ENCODE data around the gene HPGD.
"Not testable (repeated sequence)": the region's sequence is repeated elsewhere in the genome, so short reads cannot be mapped to it uniquely, and the experiment has no call there.

Gene HPGD

DNA sequence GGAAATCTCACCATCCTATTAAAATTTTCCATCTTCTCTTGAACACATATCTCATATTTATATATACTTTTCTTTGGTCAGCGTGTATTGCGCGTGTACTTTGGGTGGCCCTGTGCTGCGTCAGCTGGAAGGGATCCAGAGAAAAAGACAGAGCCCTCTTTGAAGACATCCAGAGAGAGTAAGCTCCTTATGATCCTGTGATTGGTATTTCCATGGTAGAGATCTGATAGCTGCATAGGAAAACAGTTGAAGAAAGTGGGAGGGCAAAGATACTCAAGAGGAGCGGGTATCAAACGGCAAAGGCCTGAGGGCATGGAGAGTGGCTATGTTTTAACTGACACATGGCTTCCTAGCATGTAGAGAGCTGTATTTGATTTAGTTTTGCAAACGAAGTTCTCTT, 4.4 kb upstream of the HPGD start:
- no peak for DNase-seq (ENCODE audit: low read depth)

DNA sequence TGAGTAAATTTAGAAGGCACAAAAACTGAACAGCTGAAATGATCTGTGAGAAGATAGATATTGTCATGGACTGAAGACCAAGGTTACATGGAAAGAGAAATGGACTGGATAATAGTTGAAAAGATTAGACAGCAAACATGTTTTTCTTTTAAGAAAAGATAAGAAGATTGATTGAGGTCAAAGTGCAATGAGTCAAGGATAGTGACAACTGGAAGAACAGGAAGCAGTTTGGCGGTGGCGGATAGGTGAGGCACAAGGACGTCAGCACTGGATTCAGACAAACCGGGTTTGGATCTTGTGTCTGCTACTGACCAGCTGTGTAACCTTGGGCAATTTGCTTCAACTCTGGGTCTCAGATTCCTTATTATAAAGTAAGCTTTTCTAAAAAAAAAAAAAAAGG, 2.0 kb upstream of the HPGD start:
- DNase-seq (ENCODE audit: low read depth), result no peak

DNA sequence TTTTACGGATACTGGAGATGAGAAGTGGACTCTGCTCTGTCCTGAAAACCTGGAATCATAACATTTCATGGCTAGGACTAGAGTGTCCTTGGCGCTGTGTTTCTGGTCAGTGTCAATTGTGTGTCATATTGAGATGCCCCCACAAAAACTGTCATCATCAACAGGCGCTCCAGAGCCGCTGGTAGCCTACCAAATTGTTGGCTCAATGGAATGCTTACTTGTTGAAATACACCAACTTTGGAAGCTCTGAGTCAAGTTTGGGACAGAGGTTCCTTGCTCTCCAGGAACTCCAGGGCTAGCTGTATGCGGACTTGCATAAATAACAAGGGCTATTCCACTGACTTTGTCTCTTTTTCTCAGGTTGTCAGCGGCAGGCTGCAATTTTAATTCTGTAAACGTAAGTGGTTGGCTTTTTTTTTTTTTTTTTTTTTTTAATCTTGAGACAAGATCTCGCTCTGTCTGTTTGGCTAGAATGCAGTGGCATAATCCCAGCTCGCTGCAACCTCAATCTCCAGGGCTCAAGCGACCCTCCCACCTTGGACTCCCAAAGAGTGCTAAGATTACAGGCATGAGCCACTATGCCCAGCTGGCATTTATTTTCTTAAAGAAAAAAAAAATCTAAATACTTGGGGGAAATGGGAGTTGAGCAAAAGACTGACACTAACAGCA, 871 bp upstream of the HPGD start:
- no peak for DNase-seq (ENCODE audit: low read depth)

DNA sequence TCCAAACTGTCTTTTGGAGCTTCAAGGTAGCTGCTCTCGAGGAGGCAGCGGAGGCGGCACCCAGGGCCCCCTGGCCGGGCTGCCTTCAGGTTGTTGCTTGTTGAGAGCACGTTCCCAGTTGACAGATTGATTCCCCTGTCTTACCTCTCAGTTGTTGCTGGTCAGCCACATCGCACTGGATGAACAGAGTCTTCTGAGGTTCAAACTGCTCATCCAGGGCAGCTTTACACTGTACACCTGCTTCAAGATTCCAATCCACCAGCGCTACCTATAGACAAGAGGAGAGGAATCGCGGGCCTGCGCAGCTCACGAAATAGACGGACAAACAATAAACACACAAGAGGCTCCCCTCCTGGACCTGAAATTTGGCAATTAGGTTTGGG, 497 bp downstream of the HPGD start:
- no peak for DNase-seq (ENCODE audit: low read depth)

DNA sequence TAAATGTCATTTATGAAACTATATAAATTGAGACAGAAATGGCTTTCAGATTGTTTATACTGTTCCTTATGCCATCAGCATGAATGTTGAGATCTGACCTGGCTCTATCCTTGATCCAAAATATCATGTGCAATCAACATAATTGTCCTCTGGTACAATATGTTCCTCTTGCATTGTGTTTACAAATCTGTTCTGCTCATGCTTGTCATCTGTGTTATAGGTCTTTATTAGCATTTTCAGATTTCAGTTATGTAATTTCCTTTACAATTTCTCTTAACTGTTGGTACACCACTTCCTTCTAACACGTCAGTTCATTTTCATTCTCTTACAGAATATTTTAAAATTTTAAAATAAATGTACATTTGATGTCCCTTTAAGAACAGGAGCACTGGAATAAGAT, 1.6 kb downstream of the HPGD start:
- DNase-seq (ENCODE audit: low read depth), result no peak

DNA sequence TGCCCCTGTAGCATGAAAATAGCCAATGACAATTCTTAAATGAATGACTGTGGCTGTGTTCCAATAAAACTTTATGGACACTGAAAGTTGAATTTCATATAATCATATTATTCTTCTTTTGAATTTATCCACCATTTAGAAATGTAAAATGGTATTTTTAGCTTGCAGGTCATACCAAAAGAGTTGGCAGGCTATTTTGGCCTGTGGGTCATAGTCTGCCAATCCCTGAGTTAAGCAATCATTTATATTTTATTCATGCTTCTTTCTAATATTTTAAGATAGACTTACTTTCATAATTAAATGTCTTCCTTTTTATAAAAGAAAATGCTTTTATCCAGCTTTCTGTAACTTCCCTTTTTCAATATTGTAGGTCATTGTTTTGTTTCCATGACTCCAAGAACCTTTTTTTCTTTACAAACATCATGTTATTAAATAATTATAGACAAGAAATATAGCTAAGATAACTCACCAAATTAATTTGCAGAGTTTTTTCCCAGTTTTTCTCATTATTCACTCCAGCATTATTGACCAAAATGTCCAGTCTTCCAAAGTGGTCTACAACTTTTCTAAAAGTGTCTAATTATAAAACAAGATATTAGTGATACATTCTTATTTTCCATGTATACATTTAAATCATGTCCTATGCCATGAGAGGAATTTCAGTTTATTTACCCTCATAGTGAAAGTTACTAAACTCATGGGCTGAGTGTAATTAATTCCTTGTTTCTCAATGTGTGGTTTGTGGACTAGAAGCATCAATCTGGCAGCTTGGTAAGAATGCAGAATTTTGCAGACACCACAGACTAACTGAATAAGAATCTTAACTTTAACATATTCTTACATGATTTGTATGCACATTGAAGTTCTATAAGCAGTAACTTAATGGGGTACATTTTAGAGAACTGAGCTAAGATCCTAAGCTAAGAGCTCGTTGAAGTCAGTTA, 4.5 kb downstream of the HPGD start:
- no peak for DNase-seq (ENCODE audit: low read depth)

DNA sequence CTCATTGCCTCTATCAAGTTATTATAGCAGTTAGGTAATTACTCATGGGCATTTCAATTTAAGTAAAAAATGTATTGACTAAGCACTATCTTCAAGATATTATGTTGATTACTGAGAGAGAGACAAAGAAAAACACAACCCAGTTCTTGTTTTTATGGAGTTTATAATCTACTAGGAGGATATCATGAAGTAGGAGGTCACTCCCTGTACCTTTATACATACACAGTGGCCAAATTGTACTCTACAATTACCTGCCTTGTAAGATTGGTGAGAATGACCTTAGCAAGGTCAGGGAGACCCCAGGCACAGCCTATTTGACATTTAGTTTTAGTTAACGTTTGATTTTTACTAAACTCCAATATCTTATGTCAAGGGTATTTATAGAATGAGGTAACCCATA, 5.5 kb downstream of the HPGD start:
- DNase-seq (ENCODE audit: low read depth), result no peak

DNA sequence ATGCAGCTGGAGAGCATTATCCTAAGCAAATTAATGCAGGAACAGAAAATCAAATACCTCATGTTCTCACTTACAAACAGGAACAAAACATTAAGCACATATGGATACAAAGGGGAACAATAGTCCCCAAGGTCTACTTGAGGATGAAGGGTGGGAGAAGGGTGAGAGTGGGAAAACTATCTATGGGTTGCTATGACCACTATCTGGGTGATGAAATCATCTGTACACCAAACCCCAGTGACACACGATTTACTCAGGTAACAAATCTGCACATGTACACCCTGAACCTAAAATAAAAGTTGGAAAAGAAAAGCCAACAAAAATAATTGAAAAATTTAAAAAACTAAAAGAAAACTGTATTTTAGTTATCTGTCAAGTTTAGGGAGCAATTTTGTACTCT, 5.9 kb downstream of the HPGD start:
- no peak for DNase-seq (ENCODE audit: low read depth)

DNA sequence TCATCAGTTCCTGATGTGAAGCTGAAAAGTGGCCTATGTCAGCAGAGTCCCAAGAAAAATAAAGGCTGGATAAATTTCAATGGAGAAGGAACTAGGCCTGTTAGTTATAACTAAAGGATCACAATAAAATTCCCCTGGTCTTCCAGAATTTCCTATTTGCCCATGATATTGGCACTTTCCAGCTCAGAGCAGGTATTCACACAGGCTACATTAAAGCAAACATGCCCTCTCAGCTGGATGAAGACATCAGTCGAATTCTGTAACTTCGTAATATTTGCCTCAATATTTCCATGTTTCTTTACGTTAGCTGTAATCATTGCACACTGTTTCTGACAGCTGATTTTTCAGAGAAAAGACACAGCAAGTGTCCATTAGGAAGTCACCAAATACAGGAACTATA, 9.5 kb downstream of the HPGD start:
- no peak for DNase-seq (ENCODE audit: low read depth)

DNA sequence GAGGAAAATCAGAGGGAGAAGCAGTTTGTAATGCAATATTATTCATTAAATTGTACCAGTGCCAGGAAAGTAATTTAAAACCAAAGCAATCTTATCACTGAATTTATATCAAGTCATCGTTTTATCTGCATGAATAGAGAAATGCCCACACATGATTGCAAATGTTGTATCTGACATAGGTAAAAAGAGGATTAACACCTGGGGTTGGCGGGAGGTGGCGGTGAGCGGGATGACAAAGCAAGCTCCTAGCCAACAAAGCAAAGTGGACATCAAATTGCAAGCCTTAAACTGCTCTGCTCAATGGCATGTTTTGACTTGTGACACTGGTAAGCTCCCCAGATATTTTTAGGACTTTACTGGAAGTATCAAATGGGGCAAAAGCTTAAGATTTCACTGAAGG, 16.4 kb downstream of the HPGD start:
- no peak for DNase-seq (ENCODE audit: low read depth)

DNA sequence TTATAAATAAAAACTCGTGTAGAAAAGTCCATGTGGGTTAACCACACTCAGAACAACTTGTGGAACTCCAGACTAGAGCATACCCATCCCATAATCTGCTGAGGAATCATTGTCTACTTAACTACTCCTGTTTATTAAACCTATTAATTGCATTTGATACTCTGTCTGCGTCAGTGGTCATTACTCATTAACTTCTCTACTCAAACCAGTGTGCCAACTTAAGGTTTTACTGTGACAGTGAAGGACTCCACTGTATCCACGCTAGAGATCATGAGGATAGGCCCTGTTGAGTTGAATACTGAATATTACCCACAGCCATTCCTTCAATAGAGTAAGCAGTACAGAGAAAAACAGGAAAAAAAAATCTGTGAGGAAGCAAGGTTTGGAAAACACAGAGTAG, 17.3 kb downstream of the HPGD start:
- no peak for DNase-seq (ENCODE audit: low read depth)

DNA sequence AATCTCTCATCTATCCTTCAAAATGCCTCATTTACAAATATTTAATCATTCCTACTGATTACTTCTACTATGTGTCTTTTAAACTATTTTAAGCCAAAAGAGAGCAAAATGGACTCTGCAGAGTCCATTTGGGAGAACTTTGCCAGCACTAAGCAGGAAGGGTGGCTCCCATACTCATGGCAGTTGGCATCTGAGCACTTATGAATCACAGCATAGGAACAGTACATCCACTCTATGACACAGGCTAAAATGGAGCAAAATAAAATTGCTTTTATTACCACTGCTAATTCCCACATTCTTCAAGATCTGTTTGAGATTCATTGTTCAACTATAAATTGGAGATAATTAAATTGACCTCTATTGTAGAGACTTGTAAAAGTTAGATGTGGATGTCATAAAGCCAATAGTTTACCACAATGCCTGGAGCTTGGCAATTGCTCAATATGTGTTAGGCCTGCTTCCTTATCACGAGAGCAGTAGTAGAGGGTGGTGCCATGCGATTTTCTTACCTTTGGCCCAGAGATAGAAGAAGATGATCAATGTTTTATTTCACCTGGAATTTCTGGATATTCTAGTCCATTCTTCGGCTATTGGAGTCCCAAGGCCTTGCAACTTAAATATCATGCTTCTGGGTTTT, 19.1 kb downstream of the HPGD start:
- DNase-seq (ENCODE audit: low read depth), result no peak

DNA sequence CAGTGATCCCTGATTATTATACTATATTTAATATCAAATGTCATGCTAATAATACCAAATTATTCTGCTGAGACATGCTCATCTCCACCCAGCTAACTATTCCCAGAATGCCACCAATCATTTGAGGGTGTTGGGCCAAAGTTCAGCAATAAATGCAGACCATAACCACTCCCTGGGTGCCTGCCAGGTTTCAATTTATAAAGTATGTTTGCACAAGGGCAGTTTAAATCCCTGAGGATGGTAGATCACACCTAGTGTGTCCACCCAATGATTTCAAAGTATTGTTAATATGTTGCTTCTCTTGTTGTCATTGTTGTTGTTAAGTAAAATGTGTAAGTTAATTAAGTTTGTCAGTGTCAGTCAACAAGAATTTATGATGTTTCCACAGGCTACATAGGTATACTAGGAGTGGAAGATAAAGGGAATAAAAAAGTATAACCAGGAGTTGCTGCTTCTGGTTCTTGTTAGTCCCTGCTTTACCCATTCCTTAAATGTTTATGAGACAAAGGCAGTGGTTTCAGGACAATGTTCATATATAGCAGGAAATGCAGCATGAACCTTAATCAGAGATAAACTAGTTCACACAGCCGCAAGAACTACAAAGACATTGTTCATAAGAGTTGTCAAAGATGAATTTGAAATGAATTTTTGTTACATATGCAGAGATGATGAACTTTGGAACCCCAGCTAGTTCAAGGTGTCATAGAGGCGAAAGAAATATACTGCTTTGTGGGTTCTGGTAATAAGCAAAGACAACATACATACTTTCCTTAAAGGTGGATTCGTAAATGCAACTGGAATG, 25.5 kb downstream of the HPGD start:
- no peak for DNase-seq (ENCODE audit: low read depth)

DNA sequence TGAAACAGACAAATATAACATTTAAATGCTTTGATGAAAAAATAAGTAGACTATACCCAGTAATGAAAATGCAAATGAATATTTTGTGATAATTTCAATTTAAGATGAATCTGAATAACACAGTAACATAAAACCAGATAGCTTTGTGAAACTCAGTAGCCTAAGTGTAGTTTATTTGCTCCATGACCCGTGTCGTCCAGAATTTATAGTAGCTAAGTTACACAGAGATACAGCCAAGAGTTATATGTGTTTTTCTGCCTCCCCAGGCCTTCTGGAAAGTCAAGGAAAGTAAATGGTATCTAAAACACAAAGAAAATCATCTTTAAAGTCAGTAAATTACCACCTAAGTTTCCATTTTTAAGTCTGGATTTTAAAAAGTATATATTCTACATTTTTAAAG, 26.7 kb downstream of the HPGD start:
- DNase-seq (ENCODE audit: low read depth), result no peak

DNA sequence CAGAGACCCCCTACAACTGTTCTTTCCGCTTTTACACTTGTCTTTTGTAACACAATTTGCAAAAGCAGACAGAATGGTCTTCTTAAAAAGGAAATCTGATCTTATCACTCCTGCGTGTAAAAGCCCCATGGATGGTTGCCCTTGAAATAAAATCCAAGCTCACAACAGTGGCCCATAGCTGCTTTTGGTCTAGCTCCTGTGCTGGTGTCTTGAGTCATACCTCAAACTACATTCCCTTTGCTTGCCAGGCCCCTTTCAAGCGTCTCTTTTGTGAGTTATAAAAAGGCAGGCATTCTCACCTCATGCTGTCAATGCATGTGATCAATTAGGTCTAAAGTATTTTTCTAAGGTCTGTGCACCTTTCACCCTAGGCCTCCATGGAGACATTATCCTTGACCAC, 27.6 kb downstream of the HPGD start:
- DNase-seq (ENCODE audit: low read depth), result no peak

DNA sequence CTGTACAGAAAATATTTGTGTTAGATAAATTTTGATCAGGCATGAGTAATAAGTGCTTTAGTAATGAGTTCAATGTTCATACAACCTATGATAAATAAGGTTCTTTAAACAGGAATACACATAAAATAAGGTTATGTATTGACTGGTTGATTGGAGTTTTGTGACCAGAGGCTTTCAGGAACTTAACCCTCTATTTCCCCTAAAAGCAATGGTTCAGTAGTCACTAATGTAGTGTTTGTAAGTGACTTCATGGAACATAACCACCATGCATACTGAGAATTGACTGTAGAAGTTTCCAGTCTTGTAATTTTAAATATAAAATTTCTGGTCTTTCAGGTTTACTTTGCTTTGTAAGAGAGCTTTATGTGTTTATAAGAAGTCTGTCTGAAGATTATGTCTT, 28.1 kb downstream of the HPGD start:
- DNase-seq (ENCODE audit: low read depth), result no peak

DNA sequence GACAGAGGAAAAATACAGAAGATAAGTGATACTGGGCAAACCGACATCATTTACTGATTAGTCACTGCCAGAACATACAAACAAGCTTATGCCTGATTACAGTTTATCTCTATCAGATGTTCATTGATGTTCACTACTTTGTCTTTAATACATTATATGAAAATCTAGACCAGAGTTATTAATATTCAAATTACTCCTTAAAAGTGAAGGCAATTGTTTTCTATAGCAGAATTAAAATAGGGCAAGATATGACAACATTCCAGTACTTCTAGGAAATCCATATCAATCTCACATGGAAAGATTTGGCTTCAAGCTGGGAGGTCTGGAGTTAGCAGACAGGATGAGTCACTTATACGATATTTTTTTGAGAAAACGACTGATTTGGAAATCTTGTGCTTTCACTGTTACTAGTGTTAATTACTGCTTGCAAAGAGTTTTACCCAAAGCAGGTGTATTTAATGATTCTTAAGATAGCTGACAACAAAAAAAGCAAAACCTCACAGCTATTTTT, 31.8 kb downstream of the HPGD start:
- peak; percentile 7 for DNase-seq (ENCODE audit: low read depth)

DNA sequence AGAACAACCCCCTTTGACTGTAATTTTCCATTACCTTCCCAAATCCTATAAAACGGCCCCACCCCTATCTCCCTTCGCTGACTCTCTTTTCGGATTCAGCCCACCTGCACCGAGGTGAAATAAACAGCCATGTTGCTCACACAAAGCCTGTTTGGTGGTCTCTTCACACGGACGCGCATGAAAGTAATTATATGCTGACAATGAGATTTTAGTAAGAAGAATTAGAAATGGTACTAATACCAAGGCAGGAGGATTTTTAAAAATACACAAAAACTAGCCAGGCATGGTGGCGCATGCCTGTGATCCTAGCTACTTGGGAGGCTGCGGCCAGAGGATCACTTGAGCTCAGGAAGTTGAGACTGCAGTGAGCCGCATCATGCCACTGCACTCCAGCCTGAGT, 33.9 kb downstream of the HPGD start:
- not testable (repeated sequence) for DNase-seq (ENCODE audit: low read depth)

DNA sequence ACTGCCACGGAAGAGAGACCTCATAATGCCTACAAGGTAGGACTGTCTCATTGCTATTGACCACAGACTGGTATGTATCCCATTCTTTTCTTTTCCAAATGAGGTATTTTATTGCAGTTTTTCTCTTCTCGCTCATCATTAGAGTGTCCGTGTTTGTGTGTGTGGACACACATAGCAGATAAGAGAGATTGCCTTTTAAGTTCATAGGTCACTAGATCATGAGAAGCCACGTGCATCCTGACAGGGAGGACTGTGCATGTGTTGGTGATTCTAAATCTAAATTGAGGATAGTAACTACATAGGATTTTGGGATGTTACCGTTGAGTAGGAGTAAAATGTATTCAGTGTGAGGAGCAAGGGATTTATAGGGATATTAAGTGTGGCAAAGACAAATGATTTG, 37.3 kb downstream of the HPGD start:
- DNase-seq (ENCODE audit: low read depth), result no peak

DNA sequence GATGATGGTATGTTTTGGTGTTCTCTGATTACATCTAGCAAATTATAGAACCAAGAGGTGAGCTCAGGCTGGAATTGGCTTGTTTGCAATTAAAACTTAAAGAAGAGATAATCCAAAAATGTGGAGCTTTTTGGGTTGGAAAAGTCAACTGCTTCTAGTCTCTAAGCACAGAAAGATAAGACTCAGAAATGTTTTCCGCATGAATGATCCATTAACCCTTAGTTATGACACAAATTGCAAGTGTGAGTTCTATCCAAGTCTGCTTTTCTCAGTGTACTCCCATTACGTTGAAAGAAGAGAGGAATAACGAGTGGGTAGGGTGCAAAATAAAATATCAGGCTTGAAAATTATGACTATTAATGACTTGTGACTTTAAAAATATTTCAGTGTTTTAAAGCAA, 38.5 kb downstream of the HPGD start:
- DNase-seq (ENCODE audit: low read depth), result no peak

DNA sequence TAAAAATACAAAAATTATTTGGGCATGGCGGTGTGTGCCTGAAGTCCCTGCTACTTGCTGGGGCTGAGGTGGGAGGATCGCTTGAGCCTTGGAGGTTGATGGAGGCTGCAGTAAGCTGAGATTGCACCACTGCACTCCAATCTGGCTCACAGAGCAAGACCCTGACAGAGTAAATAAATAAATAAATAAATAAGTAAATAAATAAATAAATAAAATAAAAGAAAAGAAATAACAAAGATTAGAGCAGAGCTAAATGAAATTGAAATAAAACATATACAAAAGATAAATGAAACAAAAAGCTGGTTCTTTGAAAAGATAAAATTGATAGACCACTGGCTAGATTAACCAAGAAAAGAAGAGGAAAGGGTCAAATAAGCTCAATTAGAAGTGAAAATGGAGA, 43.1 kb downstream of the HPGD start:
- DNase-seq (ENCODE audit: low read depth), result no peak

DNA sequence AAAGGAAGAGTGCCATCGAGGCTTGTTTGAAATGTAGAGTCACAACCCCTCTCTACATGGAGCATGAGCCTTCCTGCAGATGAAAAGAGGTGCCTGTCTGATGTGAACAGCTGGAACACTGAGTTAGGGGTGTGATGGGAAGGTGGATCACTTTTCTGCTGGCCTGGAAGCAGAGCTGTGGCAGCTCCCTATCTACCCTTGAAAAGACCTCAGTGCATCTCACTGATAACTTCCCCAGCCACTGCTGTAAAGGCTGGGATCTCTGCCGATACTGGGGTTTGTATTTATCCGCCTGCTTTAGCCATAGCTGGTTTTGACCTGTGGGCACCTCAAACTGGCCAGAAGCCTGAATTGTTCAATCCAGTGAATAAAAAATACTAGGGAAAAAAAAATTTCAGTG, 46.8 kb downstream of the HPGD start:
- DNase-seq (ENCODE audit: low read depth), result no peak

Measured in EH (cell line).